Measurements from ENCODE around the gene ZNF470.

ZNF470 gene

DNA sequence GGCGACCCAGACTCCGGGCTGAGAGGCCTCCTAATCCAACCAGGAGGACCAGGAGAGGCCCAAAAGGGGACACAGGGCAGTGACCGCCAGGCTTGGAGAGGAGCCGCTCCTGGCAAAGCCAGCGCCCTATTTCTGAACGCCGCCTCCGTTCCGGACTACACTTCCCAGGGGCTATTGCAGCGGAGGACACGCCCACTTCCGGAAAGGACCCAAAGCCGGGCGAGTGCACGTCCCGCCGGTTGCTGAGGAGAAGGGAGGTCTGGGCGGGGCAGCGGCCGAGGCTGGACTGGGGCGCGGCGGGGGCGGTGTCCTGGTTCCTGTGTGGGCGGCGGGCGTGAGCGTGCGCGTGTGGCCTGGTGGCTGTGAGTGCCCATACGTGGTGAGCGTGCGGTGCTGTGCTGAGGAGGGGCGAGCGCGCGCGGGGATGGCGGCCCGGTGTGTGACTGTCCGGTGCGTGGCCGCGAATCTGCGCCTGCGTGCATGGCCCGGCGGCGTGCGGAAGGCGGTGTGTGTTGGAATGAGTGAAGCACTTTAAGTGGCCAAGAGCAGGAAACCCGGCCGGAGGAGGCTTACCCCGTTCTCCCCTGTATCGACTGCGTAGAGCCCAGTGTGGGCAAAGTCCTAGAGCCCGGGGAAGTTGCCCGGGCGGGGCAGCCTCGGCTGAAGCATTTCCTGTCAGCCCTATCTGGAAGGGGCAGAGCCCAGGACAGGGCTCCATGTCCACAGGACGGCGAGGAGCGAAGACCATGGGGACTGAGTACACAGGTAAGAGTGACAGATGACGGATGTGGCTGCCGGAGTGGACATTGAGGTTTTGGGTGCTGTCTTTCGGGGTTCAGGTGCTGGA lies at the start of gene ZNF470:
TSS of gene ZNF470 (plus strand) at position 195 of the 847 bp plus-strand sequence. CDS start 2,844 bp downstream, outside the sequence.
- DNase-seq, result peak; percentile 88 to 91

DNA sequence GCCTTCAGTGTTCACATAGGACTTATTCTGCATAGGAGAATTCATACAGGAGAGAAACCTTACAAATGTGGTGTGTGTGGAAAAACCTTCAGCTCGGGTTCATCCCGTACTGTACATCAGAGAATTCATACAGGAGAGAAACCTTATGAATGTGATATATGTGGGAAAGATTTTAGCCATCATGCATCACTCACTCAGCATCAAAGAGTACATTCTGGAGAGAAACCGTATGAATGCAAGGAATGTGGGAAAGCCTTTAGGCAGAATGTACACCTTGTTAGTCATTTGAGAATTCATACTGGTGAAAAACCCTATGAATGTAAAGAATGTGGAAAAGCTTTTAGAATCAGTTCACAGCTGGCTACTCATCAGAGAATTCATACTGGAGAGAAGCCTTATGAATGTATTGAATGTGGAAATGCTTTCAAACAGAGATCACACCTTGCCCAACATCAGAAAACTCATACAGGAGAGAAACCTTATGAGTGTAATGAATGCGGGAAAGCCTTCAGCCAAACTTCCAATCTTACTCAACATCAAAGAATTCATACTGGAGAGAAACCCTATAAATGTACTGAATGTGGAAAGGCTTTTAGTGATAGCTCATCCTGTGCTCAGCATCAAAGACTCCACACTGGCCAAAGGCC lies 41.9 kb upstream of the ZNF470 start:
- no peak for DNase-seq

GRCh38 chr19:56537442-56537841 lies 29.8 kb upstream of the ZNF470 start:
- no peak for DNase-seq

DNA sequence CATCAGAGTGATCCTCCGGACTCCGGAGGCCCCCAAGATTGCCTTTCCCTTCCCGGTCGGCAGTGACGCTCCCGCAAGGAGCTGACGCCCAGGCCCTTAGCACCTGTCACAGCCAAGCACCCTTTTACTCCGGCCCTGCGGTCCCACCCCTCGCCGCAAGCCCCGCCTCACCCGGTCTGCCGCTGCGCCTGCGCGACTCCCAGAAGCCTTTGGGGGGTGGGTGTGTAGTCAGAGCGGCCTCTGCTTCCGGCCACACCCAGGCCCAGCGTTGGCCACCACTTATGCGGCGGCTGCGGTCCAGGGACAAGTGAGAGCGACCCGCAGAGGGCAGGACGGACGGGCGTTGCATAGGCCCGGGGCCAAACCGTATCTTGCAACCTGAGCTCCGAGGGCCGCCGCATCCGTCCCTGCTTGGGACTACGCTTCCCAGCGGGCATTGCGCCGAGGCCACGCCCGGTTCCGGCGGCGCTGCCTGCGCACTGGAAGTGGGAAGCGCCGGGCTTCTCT lies 29.0 kb upstream of the ZNF470 start:
- peak; percentile 74 to 87 for DNase-seq

DNA sequence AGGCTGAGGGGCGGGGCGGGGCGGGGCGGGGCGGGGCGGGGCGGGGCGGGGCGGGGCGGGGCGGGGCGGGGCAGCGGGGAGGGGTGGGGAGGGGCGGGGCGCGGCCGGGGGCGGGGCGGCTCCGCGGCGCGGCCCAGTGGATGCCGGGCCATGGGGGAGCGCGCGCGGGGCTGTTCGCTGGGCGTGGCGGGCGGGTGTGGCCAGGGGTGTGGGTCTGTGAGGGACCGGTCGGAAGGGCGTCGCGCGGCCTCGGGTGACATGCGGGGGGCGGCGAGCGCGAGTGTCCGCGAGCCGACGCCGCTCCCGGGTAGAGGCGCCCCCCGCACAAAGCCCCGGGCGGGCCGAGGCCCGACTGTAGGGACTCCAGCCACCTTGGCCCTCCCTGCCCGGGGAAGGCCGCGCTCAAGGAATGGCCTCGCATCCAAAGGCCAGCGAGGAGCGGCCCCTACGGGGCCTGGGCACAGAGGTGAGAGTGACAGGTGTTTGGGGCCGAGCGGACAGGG lies 28.5 kb upstream of the ZNF470 start, which contains the start of gene ZFP28:
TSS of gene ZFP28 (plus strand) at position 188 of the 503 bp plus-strand sequence. CDS start at position 259, 71 bp downstream.
- peak; percentile 69 to 70 for DNase-seq

DNA sequence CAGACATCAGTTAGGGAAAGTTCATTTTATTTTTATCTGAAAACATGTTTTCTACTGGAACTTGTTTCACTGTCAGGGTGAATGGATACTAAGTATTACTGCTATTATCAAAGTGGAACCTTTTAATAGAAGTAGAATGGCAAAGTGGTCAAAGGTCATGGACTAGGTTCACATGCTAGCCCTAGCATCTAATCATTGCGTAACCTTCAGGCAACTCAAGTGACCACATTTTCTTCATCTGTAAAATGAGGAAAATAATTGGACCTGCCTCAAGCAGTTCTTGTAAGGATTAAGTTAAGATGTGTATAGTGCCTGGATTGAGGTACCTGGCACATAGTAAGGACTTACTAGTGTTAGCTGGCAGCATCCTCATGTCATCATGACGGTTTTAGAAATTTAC lies 23.5 kb upstream of the ZNF470 start:
- no peak for DNase-seq

- no peak for DNase-seq
Measured at GRCh38 chr19:56547535-56547934, 19.7 kb upstream of the ZNF470 start.

GRCh38 chr19:56554272-56554869 lies 12.9 kb upstream of the ZNF470 start:
- no peak for DNase-seq

DNA sequence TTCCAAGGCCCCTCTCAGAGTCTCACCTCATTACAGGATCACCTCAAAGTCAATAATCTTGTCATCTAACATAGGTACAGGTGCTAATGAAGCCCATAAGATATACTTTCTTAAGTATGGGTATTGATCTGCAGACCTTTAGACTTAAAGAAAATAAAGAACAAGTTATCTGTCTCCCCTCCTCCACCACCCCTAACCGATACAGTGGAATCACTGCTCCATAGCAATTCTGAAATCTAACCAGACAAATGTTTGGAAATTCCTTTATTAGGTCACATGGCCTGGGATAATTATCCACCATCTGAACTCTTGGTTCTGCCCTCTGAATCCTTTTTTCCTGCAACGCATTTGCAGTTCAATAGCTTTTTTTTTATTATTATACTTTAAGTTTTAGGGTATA lies 4.5 kb upstream of the ZNF470 start:
- no peak for DNase-seq

DNA sequence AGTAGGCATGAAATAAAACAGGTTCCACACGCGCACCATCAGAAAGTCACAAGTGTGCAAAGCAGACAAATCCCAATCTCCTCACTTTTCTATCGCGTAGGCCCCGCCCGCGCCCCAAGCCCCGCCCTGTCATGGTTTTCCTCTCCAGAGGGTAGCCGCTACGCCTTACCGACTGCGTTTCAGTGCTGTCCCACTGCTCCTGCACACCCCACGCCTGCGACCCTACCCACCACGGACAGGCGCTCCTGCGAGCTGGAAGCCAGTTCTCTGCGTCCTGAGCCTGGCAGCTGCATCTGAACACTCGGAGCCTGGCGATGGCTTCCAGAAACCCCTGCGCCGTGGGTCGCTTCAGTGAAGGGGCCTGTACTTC lies 379 bp upstream of the ZNF470 start:
- peak in 1 of 2 experiments; percentile 29 for DNase-seq

DNA sequence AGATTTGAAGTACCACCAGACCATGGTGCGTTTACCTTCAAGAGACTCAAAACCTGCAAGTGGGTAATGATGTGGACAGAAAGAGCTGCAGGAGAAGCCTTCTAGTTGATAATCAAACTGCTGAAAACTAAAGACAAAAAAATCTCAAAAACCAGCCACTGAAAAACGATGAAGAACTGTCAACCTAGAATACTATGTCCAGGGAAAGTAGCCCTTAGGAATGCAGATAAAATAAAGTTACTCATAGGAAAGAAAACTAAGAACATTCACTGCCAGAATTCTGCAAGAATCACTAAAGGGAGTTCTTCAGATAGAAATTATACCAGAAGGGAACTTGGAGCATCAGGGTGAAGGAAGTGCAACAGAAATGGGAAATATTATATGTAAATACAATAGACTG lies 5.3 kb downstream of the ZNF470 start:
- no peak for DNase-seq

- no peak for DNase-seq
Measured at GRCh38 chr19:56573914-56574313, 6.6 kb downstream of the ZNF470 start.

DNA sequence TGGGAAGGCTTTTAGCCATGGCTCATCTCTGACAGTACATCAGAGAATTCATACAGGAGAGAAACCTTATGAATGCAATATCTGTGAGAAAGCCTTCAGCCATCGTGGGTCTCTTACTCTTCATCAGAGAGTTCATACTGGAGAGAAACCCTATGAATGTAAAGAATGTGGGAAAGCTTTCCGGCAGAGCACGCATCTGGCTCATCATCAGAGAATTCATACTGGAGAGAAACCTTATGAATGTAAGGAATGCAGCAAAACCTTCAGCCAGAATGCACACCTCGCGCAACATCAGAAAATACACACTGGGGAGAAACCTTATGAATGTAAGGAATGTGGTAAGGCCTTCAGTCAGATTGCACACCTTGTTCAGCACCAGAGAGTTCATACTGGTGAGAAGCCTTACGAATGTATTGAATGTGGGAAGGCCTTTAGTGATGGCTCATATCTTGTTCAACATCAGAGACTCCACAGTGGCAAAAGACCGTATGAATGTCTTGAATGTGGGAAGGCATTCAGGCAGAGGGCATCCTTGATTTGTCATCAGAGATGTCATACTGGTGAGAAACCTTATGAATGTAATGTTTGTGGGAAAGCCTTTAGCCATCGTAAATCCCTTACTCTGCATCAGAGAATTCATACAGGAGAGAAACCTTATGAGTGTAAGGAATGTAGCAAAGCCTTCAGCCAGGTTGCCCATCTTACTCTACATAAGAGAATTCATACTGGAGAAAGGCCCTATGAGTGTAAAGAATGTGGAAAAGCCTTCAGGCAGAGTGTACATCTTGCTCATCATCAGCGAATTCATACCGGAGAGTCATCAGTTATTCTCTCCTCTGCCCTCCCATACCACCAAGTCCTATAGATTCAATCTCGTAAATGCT lies 10.7 kb downstream of the ZNF470 start:
- no peak for DNase-seq

DNA sequence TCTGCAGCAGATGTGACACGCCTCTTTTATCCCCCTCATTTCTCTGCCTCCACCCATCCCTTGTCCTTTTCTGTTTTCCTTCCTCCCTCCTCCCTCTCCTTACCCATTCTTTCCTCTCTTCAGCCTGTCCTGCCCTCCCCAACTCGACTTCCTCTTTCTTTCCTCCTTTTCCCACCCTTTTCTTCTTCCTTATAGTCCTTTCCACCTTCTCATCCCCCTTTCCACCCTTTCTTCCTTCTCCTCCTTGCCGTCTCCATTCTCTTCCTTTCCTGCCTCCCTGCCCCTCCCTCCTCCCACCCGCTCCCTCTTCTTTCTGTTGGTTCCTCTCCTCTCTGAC lies 27.1 kb downstream of the ZNF470 start:
- no peak for DNase-seq

GRCh38 chr19:56594783-56595547 lies 27.7 kb downstream of the ZNF470 start, which contains the start of gene ZNF71:
Gene ZNF71 (plus strand): TSS chr19:56595302. CDS start chr19:56601559, 6,257 bp downstream.
- DNase-seq, result peak; percentile 66 to 70

DNA sequence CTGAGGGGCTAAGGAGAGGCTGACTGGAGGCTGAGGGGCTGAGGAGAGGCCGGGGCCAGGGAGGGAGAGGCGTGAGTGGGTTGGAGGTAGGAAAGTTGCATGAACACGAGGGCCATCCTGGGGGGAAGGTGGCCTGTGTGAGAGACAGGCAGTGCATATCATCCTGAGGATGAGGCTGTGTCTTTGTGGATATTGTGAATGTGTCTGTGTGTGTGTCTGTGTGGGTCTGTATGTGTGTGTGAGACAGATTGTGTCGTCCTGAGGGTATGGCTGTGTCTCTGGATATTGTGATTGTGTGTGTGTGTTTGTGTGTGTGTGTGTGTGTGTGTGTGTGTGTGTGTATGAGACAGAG lies 28.3 kb downstream of the ZNF470 start:
- DNase-seq, result peak in 1 of 2 experiments; percentile 10

GRCh38 chr19:56596676-56597075 lies 29.4 kb downstream of the ZNF470 start:
- no peak for DNase-seq

GRCh38 chr19:56597696-56598095 lies 30.4 kb downstream of the ZNF470 start:
- no peak for DNase-seq

DNA sequence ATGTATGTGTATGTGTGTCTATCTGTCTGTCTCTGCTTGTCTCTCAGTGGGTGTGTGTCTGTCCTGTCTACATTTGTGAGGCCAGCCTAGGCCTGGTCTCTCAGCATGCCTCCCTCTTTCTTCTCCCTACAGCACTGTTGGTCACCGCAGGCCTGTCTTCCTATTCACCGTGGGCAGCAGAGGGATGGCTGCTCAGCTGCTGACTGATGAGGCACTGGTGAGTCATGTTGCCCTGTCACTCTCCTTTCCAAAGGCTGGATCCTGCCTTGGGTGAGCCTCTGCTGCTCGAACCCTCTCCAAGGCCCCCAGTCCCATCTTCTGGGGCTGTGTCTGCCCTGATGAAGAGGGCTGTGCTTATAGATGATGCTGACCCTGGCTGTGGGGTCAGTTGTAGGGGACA lies 34.1 kb downstream of the ZNF470 start:
- DNase-seq, result no peak

DNA sequence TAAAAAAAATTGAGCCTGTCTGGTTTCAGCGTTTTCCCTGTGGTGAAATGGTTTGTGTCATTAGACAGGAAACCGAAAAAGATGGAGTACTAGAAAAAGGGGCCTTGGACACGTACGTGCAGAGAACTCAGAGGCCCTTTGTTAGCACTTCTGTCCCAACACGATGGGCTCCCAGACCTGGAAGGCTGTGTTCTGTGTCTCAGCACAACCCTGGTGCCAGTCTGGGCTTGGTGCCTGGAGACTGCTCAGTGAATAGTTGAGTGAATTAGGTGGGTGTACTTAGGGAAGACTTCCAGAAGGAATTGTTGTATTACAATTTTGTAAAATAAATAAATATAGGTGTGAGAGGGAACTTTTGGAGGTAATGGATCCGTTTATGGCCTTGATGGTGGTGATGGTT lies 36.6 kb downstream of the ZNF470 start:
- no peak for DNase-seq

DNA sequence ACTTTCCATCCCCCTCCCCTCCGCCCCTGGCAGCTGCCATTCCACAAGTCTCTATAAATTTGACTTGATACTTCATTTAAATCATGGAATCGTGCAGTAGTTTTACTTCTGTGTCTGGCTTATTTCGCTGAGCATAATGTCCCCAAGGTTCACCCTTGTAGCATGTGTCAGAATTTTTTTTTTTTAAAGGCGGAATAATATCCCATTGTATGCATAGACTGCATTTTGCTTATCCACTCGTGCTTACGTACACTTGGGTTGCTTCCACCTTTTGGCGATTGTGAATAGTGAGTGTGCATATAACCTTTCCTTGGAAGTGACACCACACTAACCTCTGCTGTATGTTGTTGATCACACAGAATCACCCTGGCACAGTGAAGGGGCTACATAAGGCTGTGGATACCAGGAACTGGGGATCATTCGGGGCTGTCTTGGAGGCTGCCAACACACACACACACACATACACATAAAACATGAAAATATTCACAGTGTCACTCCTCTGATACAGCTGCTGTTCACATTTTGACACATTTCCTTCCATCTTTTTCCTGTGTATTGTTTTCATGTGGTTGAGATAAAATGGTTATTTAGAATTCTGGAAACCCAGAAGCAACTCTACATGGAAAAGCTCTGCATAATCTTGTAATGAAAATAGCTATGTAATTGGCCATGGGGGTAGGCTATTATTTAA lies 41.2 kb downstream of the ZNF470 start:
- no peak for DNase-seq
